OCI-LY1 (cell line): ENCODE measurements around the gene UBR4.

Experiments
- H2AFZ ChIP-seq: fragments of 200-600 bp; sonication (generic), shearing (Covaris generic); 2 replicates; pipeline ENCODE4 v1.6.0; 2014; ENCODE audit warnings: antibody characterized with exemption, mild to moderate bottlenecking, low read length
- H3F3A ChIP-seq: fragments of 200-600 bp; sonication (generic), shearing (Covaris generic); 2 replicates; pipeline ENCODE4 v1.6.0; 2014; ENCODE audit warnings: mild to moderate bottlenecking, antibody characterized with exemption, low read length, moderate library complexity; ENCODE audit not compliant: insufficient read depth
- H3K27ac ChIP-seq: fragments of 200-600 bp; sonication (generic); 2 replicates; pipeline ENCODE4 v1.5.1; 2014; ENCODE audit warnings: low read length, mixed run types, mild to moderate bottlenecking, low read depth; ENCODE audit not compliant: poor library complexity, severe bottlenecking
- H3K27me3 ChIP-seq: fragments of 200-600 bp; sonication (generic); 2 replicates; pipeline ENCODE4 v1.6.0; 2014; ENCODE audit warnings: antibody characterized with exemption, mild to moderate bottlenecking, low read length, moderate library complexity; ENCODE audit not compliant: insufficient read depth
- H3K36me3 ChIP-seq: fragments of 200-600 bp; sonication (generic); 2 replicates; pipeline ENCODE4 v1.6.1; 2014; ENCODE audit warnings: mild to moderate bottlenecking, antibody characterized with exemption, low read length, moderate library complexity, mixed read lengths; ENCODE audit not compliant: insufficient read depth
- H3K4me1 ChIP-seq: fragments of 200-600 bp; sonication (generic); 2 replicates; pipeline ENCODE4 v1.5.1; 2014; ENCODE audit warnings: mild to moderate bottlenecking, low read length, moderate library complexity; ENCODE audit not compliant: insufficient read depth, severe bottlenecking
- H3K4me2 ChIP-seq: fragments of 200-600 bp; sonication (generic), shearing (Covaris generic); 2 replicates; pipeline ENCODE4 v1.6.1; 2014; ENCODE audit warnings: low read length
- H3K4me3 ChIP-seq: fragments of 200-600 bp; sonication (generic); 2 replicates; pipeline ENCODE4 v1.5.1; 2014; ENCODE audit warnings: low read length, low read depth, mild to moderate bottlenecking, mixed read lengths; ENCODE audit not compliant: poor library complexity, severe bottlenecking
- H3K79me2 ChIP-seq: fragments of 200-600 bp; shearing (Covaris generic); 2 replicates; pipeline ENCODE4 v1.6.1; 2016; ENCODE audit warnings: mixed run types, low read length, mixed read lengths; ENCODE audit not compliant: insufficient read depth
- H3K9ac ChIP-seq: fragments of 200-600 bp; sonication (generic), shearing (Covaris generic); 2 replicates; pipeline ENCODE4 v1.6.1; 2014; ENCODE audit warnings: mild to moderate bottlenecking, low read length, mixed read lengths
- H3K9me2 ChIP-seq: fragments of 200-600 bp; sonication (generic), shearing (Covaris generic); 2 replicates; pipeline ENCODE4 v1.6.1; 2014; ENCODE audit warnings: low read depth, mild to moderate bottlenecking, low read length, mixed read lengths
- H3K9me3 ChIP-seq: fragments of 200-600 bp; shearing (Covaris generic); 2 replicates; pipeline ENCODE4 v1.6.1; 2014; ENCODE audit warnings: low read length, mixed read lengths
- H4K20me1 ChIP-seq: fragments of 200-600 bp; sonication (generic), shearing (Covaris generic); 2 replicates; pipeline ENCODE4 v1.6.0; 2016; ENCODE audit warnings: mild to moderate bottlenecking, low read length; ENCODE audit not compliant: insufficient read depth
- CTCF ChIP-seq: fragments of 200-600 bp; sonication (generic), shearing (Covaris generic); IDR thresholded peaks from 2 replicates; pipeline ENCODE4 v1.5.1; 2017; ENCODE audit warnings: mild to moderate bottlenecking, antibody characterized with exemption, low read length, moderate library complexity, mixed read lengths
- EZH2 ChIP-seq: fragments of 200-600 bp; sonication (generic), shearing (Covaris generic); IDR thresholded peaks from 2 replicates; pipeline ENCODE4 v1.8.0; 2017; ENCODE audit warnings: borderline replicate concordance, mixed run types, mild to moderate bottlenecking, antibody characterized with exemption, low read length, moderate library complexity, mixed read lengths

UBR4 gene

DNA sequence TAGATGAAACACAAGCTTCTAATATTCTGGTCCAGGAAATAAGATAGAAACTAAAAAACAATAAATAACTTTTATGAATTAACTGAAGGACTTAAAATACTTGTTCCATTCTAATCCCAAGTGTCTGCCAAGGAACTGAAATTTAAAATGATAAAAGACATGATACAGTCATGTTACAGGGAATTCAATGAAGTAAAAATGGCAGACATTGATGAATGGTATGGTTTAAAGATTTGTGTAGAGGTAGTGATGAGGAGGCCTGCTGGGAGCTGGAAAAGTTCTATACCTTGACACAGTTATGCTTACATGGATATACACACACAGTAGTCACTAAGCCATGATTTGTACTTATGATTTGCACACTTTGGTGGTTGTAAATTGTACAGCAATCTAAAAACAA, 2.1 kb upstream of the UBR4 start:
- no peaks in the 10 kb centered on the region for H3K9me3 ChIP-seq
- no peaks in the 10 kb centered on the region for H4K20me1 ChIP-seq
- no peak overlapping the region for H2AFZ ChIP-seq
- H3K27me3 ChIP-seq = no peaks in the 10 kb centered on the region
- TF ChIP-seq EZH2 (no peak), CTCF (no peak)
- peak overlapping the region; percentile 93 for H3K9ac ChIP-seq
- peaks cover 44% of the 10 kb centered on the region for H3K4me1 ChIP-seq
- peak overlapping the region; percentile 86 for H3K4me2 ChIP-seq
- H3K9me2 ChIP-seq = no peaks in the 10 kb centered on the region
- peak overlapping the region; percentile 12 for H3K4me3 ChIP-seq
- peaks cover 56% of the 10 kb centered on the region for H3K79me2 ChIP-seq
- H3K27ac ChIP-seq = no peak overlapping the region
- peaks cover 42% of the 10 kb centered on the region for H3K36me3 ChIP-seq
- no peaks in the 10 kb centered on the region for H3F3A ChIP-seq

- H3K36me3 ChIP-seq = peaks cover 31% of the 10 kb centered on the region
- H3K4me2 ChIP-seq = peak overlapping the region; percentile 86
- no peaks in the 10 kb centered on the region for H3F3A ChIP-seq
Observed at GRCh38 chr1:19210772-19211549, 895 bp upstream of the UBR4 start.

DNA sequence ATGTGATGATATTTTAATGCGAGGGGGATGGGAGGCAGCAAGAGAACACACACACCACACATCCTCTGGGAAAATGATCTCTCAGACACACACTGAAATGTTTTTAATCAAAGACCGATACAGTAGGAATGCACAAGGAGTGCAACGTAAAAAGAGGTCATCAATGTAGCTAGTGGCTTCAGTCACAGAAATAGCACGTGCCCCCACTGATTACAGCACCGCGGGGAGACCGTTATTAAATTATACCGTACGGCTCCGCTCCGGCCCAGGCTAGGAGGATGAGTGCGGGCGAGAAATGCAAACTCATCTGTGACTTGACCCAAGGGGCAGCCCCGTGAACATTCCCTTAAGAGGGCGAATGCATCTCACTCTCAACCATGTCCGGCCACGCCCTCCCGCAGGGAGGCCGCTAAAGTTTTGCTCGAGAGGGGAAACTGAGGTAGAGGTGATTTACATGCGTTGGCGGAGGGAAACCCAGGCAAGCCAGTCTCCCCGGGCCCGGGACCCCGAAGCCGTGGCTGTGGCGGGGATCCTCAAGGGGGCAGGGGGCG, 552 bp downstream of the UBR4 start:
- H3K36me3 ChIP-seq = peaks cover 25% of the 10 kb centered on the region; the same call in 1 of the 2 replicates
- peaks cover 82% of the 10 kb centered on the region for H3K79me2 ChIP-seq
- no peaks in the 10 kb centered on the region for H3F3A ChIP-seq
- H2AFZ ChIP-seq = no peak overlapping the region
- no peak for TF ChIP-seq EZH2
- no peak for TF ChIP-seq CTCF
- no peaks in the 10 kb centered on the region for H3K9me2 ChIP-seq
- peak overlapping the region; percentile 58 for H3K27ac ChIP-seq
- peak overlapping the region; percentile 93 for H3K9ac ChIP-seq
- H3K27me3 ChIP-seq = no peaks in the 10 kb centered on the region
- H3K9me3 ChIP-seq = no peaks in the 10 kb centered on the region
- peak overlapping the region; percentile 86 for H3K4me2 ChIP-seq
- H3K4me1 ChIP-seq = peaks cover 48% of the 10 kb centered on the region
- peak overlapping the region; percentile 87 for H3K4me3 ChIP-seq
- H4K20me1 ChIP-seq = no peaks in the 10 kb centered on the region

More at GRCh38 chr1:19210772-19211549, 895 bp upstream of the UBR4 start:
- H3K9me2 ChIP-seq = no peaks in the 10 kb centered on the region
- H3K79me2 ChIP-seq = peaks cover 68% of the 10 kb centered on the region
- H3K27ac ChIP-seq = peak overlapping the region; percentile 69
- H2AFZ ChIP-seq = no peak overlapping the region
- H3K9ac ChIP-seq = peak overlapping the region; percentile 93
- H3K4me1 ChIP-seq = peaks cover 44% of the 10 kb centered on the region
- H4K20me1 ChIP-seq = no peaks in the 10 kb centered on the region
- TF ChIP-seq CTCF (no peak), EZH2 (no peak)
- H3K4me3 ChIP-seq = peak overlapping the region; percentile 87
- H3K27me3 ChIP-seq = no peaks in the 10 kb centered on the region
- no peaks in the 10 kb centered on the region for H3K9me3 ChIP-seq
